ENCODE measurements around the gene PAPPA.

The PAPPA gene

GRCh38 chr9:116151199-116151598 is 2.4 kb upstream of the PAPPA start:
- DNase-seq (ENCODE audit: low read depth, low spot score): no peak
- no peak overlapping the region for H3K4me3 ChIP-seq (ENCODE audit: low read length)

GRCh38 chr9:116151966-116152381 is 1.6 kb upstream of the PAPPA start:
- H3K4me3 ChIP-seq (ENCODE audit: low read length): no peak overlapping the region
- no peak for DNase-seq (ENCODE audit: low read depth, low spot score)

GRCh38 chr9:116152390-116152789 is 1.2 kb upstream of the PAPPA start:
- DNase-seq (ENCODE audit: low read depth, low spot score): peak; percentile 0
- no peak overlapping the region for H3K4me3 ChIP-seq (ENCODE audit: low read length)

- no peak overlapping the region for H3K4me3 ChIP-seq (ENCODE audit: low read length)
- no peak for DNase-seq (ENCODE audit: low read depth, low spot score)
Observed at GRCh38 chr9:116152941-116153764, 438 bp upstream of the PAPPA start.

- no peak for DNase-seq (ENCODE audit: low read depth, low spot score)
- no peak overlapping the region for H3K4me3 ChIP-seq (ENCODE audit: low read length)
Observed at GRCh38 chr9:116154334-116154975, 864 bp downstream of the PAPPA start.

GRCh38 chr9:116154976-116155697 is 1.5 kb downstream of the PAPPA start:
- H3K4me3 ChIP-seq (ENCODE audit: low read length): no peak overlapping the region

GRCh38 chr9:116155698-116156039 is 2.1 kb downstream of the PAPPA start:
- no peak for DNase-seq (ENCODE audit: low read depth, low spot score)
- no peak overlapping the region for H3K4me3 ChIP-seq (ENCODE audit: low read length)

More at GRCh38 chr9:116154976-116155697, 1.5 kb downstream of the PAPPA start:
- DNase-seq (ENCODE audit: low read depth, low spot score): no peak

GRCh38 chr9:116156621-116157314 is 3.2 kb downstream of the PAPPA start:
- no peak for DNase-seq (ENCODE audit: low read depth, low spot score)
- H3K4me3 ChIP-seq (ENCODE audit: low read length): no peak overlapping the region

GRCh38 chr9:116157436-116158138 is 4.0 kb downstream of the PAPPA start:
- H3K4me3 ChIP-seq (ENCODE audit: low read length): no peak overlapping the region
- no peak for DNase-seq (ENCODE audit: low read depth, low spot score)

- H3K4me3 ChIP-seq (ENCODE audit: low read length): no peak overlapping the region
- no peak for DNase-seq (ENCODE audit: low read depth, low spot score)
Observed at GRCh38 chr9:116160676-116161571, 7.3 kb downstream of the PAPPA start.

- no peak for DNase-seq (ENCODE audit: low read depth, low spot score)
- H3K4me3 ChIP-seq (ENCODE audit: low read length): no peak overlapping the region
Observed at GRCh38 chr9:116162241-116162781, 8.7 kb downstream of the PAPPA start.

- DNase-seq (ENCODE audit: low read depth, low spot score): peak; percentile 4
- H3K4me3 ChIP-seq (ENCODE audit: low read length): no peak overlapping the region
Observed at GRCh38 chr9:116163293-116164055, 9.9 kb downstream of the PAPPA start.

GRCh38 chr9:116165912-116166311 is 12.3 kb downstream of the PAPPA start:
- H3K4me3 ChIP-seq (ENCODE audit: low read length): no peak overlapping the region
- no peak for DNase-seq (ENCODE audit: low read depth, low spot score)

- H3K4me3 ChIP-seq (ENCODE audit: low read length): no peak overlapping the region
- DNase-seq (ENCODE audit: low read depth, low spot score): no peak
Observed at GRCh38 chr9:116166713-116167112, 13.1 kb downstream of the PAPPA start.

- H3K4me3 ChIP-seq (ENCODE audit: low read length): no peak overlapping the region
- no peak for DNase-seq (ENCODE audit: low read depth, low spot score)
Observed at GRCh38 chr9:116168231-116168630, 14.6 kb downstream of the PAPPA start.

- no peak overlapping the region for H3K4me3 ChIP-seq (ENCODE audit: low read length)
- no peak for DNase-seq (ENCODE audit: low read depth, low spot score)
Observed at GRCh38 chr9:116172216-116172615, 18.6 kb downstream of the PAPPA start.

GRCh38 chr9:116174347-116174746 is 20.8 kb downstream of the PAPPA start:
- no peak overlapping the region for H3K4me3 ChIP-seq (ENCODE audit: low read length)
- DNase-seq (ENCODE audit: low read depth, low spot score): no peak
